RWPE2 (cell line): ENCODE results near the gene OLIG1.

ENCODE experiments used
- ATAC-seq: fragments of 200-7000 bp; cut with Tn5 transposase; 3 replicates; pipeline ENCODE4 v1.9.1; 2021; ENCODE audit warnings: low read depth
- DNase-seq: peaks from one replicate; pipeline ENCODE4 v3.0.0-alpha.2; 2020; ENCODE audit warnings: low spot score
- H3K27ac ChIP-seq: fragments of 450-650 bp; 2 replicates; pipeline ENCODE4 v1.5.1; 2017; ENCODE audit warnings: mild to moderate bottlenecking; ENCODE audit not compliant: poor library complexity, severe bottlenecking
- H3K27me3 ChIP-seq: fragments of 250-450 bp; sonication (Bioruptor Pico); 2 replicates; pipeline ENCODE4 v1.5.1; 2021; ENCODE audit warnings: mild to moderate bottlenecking, moderate library complexity; ENCODE audit not compliant: insufficient read depth, poor library complexity, severe bottlenecking
- H3K36me3 ChIP-seq: fragments of 250-450 bp; sonication (Bioruptor Pico); 2 replicates; pipeline ENCODE4 v1.5.1; 2020; ENCODE audit warnings: low read depth, mild to moderate bottlenecking, moderate library complexity
- H3K4me1 ChIP-seq: fragments of 250-450 bp; sonication (Bioruptor Pico); 2 replicates; pipeline ENCODE4 v1.5.1; 2021; ENCODE audit warnings: mild to moderate bottlenecking, moderate library complexity; ENCODE audit not compliant: insufficient read depth, poor library complexity, severe bottlenecking
- H3K4me3 ChIP-seq: fragments of 250-450 bp; sonication (Bioruptor Pico); 2 replicates; pipeline ENCODE4 v1.5.1; 2021; ENCODE audit warnings: mild to moderate bottlenecking, moderate library complexity; ENCODE audit not compliant: severe bottlenecking
- H3K9me3 ChIP-seq: fragments of 250-450 bp; sonication (Bioruptor Pico); 2 replicates; pipeline ENCODE4 v1.5.1; 2021; ENCODE audit warnings: mild to moderate bottlenecking, moderate library complexity; ENCODE audit not compliant: severe bottlenecking
- CTCF ChIP-seq: fragments of 450-650 bp; IDR thresholded peaks from one replicate; pipeline ENCODE4 v1.5.1; 2017; ENCODE audit warnings: mild to moderate bottlenecking, moderate library complexity; ENCODE audit not compliant: poor library complexity, severe bottlenecking

OLIG1 gene

GRCh38 chr21:33088384-33088783 is 18.4 kb downstream of the OLIG1 start:
- peaks cover 20% of the 10 kb centered on the region for H3K27me3 ChIP-seq
- H3K4me1 ChIP-seq: no peaks in the 10 kb centered on the region
- no peak for TF ChIP-seq CTCF
- no peak for ATAC-seq
- H3K27ac ChIP-seq: no peak overlapping the region
- no peak for DNase-seq
- H3K4me3 ChIP-seq: no peak overlapping the region
- no peaks in the 10 kb centered on the region for H3K9me3 ChIP-seq
- H3K36me3 ChIP-seq: no peaks in the 10 kb centered on the region

- Histone ChIP-seq H3K36me3 (no peaks in the 10 kb centered on the region), H3K27me3 (peaks cover 20% of the 10 kb centered on the region), H3K9me3 (no peaks in the 10 kb centered on the region), H3K4me1 (no peaks in the 10 kb centered on the region), H3K4me3 (no peak overlapping the region), H3K27ac (no peak overlapping the region)
- no peak for TF ChIP-seq CTCF
- DNase-seq (no peak), ATAC-seq (no peak)
Measured at GRCh38 chr21:33089395-33090119, 19.6 kb downstream of the OLIG1 start.

GRCh38 chr21:33096426-33096825 is 26.5 kb downstream of the OLIG1 start:
- Histone ChIP-seq H3K27ac (no peak overlapping the region), H3K4me1 (no peaks in the 10 kb centered on the region), H3K4me3 (no peak overlapping the region), H3K9me3 (no peaks in the 10 kb centered on the region), H3K27me3 (peaks cover 16% of the 10 kb centered on the region), H3K36me3 (no peaks in the 10 kb centered on the region)
- no peak for TF ChIP-seq CTCF
- DNase-seq (no peak), ATAC-seq (no peak)

- H3K27me3 ChIP-seq: peaks cover 9% of the 10 kb centered on the region
- no peak for TF ChIP-seq CTCF
Measured at GRCh38 chr21:33099131-33099530, 29.2 kb downstream of the OLIG1 start.

GRCh38 chr21:33101300-33101911 is 31.5 kb downstream of the OLIG1 start:
- TF ChIP-seq CTCF: no peak
- H3K4me3 ChIP-seq: no peak overlapping the region
- H3K27me3 ChIP-seq: peaks cover 5% of the 10 kb centered on the region
- no peak for DNase-seq
- no peak overlapping the region for H3K27ac ChIP-seq
- ATAC-seq: no peak
- no peaks in the 10 kb centered on the region for H3K9me3 ChIP-seq
- no peaks in the 10 kb centered on the region for H3K36me3 ChIP-seq
- H3K4me1 ChIP-seq: no peaks in the 10 kb centered on the region

More at GRCh38 chr21:33099131-33099530, 29.2 kb downstream of the OLIG1 start:
- DNase-seq: no peak
- ATAC-seq: no peak
- H3K9me3 ChIP-seq: no peaks in the 10 kb centered on the region
- no peaks in the 10 kb centered on the region for H3K4me1 ChIP-seq
- no peak overlapping the region for H3K4me3 ChIP-seq
- H3K27ac ChIP-seq: no peak overlapping the region
- H3K36me3 ChIP-seq: no peaks in the 10 kb centered on the region
